ENCODE results near the gene USH1G.
"Not testable (repeated sequence)": the region's sequence is repeated elsewhere in the genome, so short reads cannot be mapped to it uniquely, and the experiment has no call there.

The USH1G gene

DNA sequence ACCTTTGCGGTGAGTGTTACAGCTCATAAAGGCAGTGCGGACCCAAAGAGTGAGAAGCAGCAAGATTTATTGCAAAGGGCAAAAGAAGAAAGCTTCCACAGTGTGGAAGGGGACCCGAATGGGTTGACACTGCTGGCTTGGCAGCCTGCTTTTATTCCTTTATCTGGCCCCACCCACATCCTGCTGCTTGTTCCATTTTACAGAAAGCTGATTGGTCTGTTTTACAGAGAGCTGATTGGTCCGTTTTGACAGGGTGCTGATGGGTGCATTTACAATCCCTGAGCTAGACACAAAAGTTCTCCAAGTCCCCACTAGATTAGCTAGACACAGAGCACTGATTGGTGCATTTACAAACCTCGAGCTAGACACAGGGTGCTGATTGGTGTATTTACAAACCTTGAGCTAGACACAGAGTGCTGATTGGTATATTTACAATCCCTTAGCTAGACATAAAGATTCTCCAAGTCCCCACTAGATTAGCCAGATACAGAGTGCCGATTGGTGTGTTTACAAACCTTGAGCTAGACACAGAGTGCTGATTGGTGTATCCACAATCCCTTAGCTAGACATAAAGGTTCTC is 16.8 kb downstream of the USH1G start:
- DNase-seq (ENCODE audit: low read depth in 3 of 3, low spot score in 1 of 3): not testable (repeated sequence)

DNA sequence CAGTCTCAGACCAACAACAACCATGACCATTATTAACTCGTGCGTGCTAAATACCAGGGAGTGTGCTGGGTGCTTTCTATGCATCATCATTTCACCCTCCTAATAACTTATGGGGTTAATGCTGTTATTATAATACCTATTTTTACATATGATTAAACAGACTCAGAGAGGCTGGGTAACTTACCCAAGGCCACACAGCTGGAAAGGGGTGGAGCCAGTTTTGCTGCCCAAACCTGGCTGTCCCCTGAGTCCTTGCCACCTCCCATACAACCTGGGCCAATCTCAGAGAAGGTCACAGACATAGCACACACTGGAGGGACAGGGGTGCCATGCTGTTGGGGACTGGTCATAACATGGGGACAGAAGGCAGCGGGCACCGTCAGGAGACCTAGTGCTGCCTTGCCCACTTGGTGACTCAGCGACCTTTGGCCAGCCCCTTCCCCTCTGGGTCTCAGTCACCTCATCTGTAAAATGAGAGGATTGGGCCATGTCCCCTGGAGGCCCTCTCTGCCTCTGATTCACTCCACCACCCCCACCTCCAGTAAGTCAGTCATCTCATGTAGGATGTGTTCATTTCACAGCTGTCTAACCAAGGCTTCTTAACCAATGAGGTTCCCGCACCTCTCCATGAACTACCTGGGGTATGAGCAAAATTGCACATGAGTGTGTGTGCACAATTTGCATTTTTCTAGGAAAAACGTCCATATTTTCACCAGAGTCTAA is 18.2 kb downstream of the USH1G start:
- no peak for DNase-seq (ENCODE audit: low read depth in 3 of 3, low spot score in 1 of 3)

DNA sequence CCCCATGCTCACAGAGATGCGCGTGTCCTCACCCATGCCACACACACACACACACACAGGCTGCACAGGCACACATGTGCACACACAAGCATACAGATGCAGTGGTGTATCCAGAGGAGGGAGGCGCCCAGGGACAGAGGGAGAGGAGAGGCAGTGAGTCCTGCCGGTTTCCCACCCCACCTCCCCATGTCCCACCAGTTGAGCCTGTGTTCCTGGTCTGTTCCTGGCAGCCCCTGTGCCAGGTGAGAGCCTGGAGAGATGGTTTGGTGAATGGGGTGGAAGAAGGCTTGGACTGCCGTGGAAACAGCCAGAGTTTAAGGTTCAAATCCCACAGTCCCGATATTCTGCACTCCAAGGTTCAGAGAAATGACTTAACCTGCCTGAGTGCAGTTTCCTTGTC is 19.4 kb downstream of the USH1G start:
- no peak for DNase-seq (ENCODE audit: low read depth in 3 of 3, low spot score in 1 of 3)

DNA sequence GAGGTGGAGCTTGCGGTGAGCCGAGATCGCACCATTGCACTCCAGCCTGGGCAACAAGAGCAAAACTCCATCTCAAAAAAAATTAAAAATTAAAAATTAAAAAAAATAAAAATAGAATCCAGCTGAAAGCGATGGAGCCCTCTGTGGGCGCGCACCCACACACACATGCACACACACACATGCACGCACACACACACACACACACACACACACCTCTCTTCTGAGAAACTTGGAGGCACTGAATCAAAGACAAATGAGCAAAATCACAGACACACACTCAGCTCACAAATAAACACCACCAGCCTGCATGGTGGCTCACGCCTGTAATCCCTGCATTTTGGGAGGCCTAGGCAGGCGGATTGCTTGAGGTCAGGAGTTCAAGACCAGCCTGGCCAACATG is 20.0 kb downstream of the USH1G start:
- DNase-seq (ENCODE audit: low read depth in 3 of 3, low spot score in 1 of 3): no peak

DNA sequence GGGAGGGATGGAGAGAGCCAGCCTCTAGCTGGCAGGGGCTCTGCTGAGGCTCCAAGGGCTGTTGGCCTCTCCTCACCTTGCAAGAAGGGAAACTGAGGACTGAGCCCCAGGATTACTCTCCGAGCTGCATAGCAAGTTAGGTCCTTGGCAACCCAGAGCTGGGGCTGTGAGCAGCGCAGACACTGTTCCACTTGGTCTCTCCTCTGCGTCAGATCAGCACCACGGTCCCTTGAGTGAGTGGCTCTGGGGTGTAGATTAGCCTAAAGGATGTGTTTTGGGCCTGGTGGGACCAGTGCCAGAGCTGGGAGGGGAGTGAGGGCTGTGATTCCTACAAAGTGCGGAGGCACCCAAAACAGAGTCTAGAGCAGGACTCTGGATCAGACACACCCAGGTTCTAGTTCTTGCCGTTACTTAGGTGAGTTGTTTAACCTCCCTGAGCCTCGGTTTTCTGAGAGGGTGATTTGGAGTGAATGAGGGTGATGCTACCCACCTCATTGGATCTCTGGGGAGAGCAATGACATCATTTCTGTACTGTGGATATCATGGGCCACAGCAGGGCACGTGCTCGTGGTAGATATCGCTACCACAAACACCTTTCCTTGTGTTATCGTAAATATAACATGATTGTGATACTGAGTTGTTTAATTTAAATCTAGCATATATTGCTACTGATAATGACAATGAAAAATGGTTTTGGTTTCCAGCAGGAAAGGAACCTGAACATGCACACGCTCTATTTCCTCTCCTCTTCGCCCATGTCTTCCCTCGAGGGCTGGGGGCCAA is 21.5 kb downstream of the USH1G start:
- no peak for DNase-seq (ENCODE audit: low read depth in 3 of 3, low spot score in 1 of 3)

DNA sequence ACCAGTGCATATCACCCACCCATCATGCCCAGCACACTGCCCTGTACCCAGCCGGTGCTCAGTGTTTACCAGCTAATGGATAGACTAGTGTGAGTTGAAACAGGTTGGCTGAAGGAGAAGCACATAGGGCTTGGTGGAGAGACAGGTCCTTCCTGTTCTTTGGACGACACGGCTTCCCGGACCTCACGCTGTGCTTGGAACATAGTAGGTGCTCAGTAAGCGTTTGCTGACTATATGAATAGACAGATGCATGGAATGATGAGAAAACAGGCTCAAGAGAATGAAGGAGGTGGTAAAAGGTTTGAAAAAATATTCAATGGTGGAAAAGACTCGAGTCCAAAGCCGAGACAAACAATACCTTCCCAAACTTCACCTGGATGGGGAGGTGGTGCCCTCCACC is 22.8 kb downstream of the USH1G start:
- no peak for DNase-seq (ENCODE audit: low read depth in 3 of 3, low spot score in 1 of 3)

DNA sequence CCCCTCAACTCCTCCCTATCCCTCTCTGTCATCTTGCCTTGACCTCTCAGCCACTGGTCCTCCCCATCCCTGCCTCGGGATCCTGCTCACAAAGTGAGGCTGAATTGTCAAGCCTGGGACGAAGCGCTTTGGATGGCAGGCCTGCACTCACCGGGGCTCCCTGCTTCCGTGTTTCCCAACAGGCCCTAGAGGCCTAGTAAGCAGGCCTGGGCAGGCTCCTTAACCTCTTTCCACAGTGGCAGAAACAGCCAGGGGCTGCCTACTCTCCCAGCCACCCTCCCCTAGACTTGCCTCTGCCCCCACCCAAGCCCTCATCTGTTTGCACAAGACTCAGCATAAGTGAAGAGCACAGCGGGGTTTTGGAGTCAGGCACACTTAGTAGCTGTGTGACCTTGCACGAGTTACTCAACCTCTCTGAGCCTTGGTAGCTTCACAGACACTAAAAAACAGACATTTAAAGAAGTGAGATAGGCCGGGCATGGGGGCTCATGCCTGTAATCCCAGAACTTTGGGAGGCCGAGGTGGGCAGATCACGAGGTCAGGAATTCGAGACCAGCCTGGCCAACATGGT is 24.6 kb downstream of the USH1G start:
- no peak for DNase-seq (ENCODE audit: low read depth in 3 of 3, low spot score in 1 of 3)

DNA sequence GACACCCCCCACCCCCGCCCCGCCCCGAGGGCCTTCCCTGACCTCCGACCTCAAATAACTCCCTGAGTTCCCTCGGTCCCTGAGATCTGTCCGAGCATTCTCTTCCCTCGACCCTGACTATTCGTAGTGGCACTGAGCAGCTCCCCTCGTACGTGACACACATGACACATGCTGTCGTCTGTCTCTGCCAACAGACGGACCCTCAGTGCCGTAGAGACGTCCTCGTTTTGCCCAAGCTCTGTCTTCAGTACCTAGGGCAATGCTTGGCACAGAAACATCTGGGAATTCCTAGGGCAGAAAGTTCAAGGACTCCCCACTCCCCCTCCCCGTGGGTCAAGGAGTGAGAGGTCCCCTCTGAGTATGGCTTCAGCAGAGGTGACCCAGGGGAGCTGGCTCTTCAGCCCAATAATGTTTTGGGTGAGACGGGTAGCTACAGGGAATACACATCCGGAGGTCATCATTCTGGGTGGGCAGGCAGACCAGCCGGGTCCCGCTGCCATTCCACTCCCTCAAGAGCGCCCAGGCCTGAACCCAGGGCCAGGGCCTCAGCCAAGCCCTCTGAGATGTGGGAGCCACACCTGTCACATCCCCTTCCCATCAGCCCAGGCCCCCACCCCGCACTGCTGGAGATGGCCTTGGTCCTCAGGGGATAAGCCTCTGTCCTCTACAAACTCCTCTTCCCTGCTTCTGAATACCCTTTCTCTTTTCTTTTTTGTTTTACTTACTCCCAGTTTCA is 29.0 kb downstream of the USH1G start:
- DNase-seq (ENCODE audit: low read depth in 3 of 3, low spot score in 1 of 3): no peak

DNA sequence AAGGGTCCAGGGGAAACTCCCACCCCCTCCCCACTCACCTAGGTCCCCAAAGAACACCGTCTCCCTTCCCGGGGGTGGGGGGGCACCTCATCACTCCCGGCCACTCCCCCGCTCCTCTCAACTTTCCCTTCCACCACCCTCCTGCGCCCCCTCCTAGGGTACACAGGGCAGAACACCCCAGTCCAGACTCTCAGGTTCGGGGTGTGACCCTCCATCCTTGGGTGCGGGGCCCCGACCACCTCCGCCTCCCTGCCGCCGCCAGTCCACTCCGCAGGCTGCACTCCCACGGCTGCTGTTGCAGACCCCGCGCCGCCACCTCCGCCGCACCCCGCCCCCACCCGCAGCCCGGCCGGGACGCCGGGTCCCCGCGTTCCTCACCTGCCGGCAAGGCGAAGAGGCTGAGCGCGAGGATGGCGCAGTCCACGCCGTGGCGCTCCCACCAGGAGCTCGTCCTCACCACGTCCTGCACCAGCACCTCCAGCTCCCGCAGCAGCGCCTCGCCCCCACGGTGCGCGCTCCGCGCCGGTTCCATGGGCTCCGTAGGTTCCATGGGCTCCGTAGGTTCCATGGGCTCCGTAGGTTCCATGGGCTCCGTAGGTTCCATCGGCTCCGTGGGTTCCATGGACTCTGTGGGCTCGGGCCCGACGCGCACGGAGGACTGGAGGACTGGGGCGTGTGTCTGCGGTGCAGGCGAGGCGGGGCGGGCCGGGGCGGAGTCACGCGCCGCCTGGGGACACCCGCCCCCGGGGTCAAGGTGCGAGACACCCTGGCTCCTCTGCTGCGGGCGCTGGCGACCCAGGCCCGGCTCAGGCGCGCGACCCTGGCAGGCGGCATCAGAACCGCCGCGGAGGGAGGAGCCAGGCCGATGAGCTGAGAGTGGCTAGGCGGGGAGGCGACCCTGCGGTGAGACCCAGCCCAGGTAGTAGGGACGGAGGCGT is 29.8 kb downstream of the USH1G start, which contains the start of gene FADS6:
TSS of gene FADS6 (minus strand) at position 660 of the 938 bp plus-strand sequence. CDS start at position 622, 38 bp downstream.
- no peak for DNase-seq (ENCODE audit: low read depth in 3 of 3, low spot score in 1 of 3)

DNA sequence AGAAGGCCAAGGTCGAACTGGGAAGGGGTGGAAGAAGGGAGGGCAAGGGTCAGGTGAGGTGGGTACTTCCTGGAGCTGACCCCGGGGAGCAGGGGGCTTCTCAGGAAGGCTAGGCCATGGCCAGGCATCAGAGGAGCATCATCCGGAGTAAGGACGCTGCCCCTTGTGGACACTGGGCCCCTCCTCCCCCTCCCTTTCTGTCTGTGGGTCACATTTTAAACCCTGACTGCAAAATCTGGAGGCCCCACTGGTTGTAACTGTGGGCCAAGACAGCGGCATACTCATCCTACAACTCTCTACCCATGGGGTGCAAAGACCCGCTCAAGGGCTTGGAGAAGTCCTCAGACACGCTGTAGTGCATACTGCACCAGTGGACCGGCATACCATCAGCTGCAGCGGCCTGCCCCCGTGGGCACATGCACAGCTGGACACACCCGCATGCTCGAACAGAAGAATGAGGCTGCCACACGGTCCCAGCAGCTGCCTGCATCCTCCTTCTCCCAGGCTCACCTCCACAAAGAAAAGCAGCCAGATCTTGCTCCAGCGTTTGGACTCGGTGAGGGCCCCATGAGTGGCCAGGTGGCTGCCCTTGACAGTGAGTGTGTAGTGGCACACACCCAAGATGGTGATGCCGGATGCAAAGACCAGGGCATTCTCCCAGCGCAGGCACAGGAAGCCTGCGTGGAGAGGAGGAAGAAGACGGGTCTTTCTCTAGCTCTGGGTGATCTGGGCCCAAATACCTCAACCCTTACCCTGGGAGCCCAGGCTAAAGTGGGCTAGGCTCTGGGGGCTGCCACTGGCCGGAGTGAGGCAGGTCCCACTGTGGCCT is 30.8 kb downstream of the USH1G start:
- no peak for DNase-seq (ENCODE audit: low read depth in 3 of 3, low spot score in 1 of 3)

DNA sequence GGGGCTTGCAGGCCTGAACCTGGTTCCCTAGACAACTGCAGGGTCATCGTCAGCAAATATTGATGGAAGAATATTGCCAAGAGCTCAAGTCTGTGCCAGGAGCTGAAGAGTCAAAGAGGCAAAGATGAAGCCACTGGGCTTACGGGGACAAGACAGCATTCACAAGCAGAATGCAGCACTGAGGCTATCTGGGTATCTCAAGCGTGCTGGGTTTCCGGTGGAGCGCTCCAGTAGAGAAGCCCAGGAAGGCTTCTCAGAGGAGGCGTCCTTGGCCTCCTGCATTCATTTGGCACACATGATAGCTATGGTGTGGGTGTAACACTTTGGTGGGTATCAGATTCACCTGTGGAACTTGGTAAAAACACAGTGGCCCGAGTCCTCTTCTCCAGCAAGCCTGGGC is 32.5 kb downstream of the USH1G start:
- no peak for DNase-seq (ENCODE audit: low read depth in 3 of 3, low spot score in 1 of 3)

DNA sequence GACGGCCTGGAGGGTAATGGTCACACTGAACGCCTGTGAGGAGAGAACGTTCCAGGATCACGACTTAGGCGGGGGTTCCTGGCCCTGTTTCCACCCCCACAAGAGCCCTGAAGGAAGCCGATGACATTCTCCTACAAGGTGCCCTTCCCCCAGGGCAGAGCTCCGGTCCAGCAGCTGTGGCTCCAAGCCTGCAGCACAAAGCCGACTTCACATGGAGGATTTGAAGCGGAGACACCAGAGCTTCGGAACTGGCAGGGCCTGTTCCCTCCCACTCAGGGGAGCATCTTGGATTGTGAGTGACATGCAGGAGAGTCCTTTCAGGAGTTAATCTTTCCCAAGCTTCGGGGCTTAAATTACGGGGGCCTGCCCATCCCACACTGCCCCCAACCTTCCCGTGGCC is 34.6 kb downstream of the USH1G start:
- no peak for DNase-seq (ENCODE audit: low read depth in 3 of 3, low spot score in 1 of 3)

DNA sequence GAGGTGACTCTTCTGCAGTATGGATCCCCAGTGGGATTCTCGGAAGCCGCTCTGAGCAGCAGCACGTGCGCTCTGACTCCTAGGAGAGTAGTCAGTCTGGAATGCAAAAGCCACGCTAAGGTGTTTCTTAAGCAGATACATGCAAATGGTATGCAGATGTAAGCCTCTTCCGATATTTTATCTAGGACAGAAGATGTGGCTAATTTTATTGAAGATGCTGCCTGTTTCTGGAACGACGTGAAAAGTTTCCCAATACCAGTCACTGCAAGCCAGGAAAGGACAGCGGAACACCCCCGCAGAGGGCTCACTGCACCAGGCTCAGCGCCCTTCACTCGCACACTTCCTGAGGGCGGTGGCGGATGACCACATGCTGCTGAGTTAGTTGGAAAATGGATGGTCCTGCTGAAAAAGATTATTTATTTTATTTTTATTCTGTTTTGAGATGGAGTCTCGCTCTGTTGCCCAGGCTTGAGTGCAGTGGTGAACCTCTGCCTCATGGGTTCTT is 39.8 kb downstream of the USH1G start:
- DNase-seq (ENCODE audit: low read depth in 3 of 3, low spot score in 1 of 3): no peak

DNA sequence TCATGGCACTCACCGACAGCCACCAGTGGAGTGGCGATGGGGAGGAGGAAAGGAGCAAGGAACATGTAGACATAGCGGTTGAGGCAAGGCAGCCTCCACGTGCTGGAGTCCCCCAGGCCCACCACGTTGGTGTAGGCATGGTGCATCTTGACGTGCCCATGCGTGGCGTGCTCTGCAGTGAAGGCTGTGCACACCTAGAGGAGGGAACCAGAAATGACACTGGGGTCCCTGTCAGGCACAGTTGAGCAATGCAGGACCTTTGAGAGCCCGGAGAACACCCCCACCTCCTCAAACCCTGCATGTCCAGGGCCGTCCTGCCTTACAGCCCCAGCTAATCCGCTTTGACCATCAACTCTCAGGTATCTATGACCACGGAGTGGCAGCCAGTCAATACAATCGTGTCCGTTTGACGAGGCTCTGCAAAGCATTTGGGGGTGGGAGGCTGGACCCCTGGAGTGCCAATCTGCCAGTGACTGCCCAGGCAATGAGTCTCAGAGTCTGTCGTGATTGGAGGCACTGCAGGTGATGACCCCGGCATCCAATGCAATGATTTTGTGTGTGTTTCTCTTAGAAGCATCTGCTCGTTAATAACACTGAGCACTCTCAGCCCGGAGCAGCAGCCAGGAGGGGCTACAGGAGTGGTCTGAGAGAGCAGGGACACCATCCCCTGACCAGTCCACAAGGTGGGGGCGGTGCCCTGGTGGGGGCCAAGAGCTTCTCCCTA is 40.4 kb downstream of the USH1G start:
- DNase-seq (ENCODE audit: low read depth in 3 of 3, low spot score in 1 of 3): no peak

DNA sequence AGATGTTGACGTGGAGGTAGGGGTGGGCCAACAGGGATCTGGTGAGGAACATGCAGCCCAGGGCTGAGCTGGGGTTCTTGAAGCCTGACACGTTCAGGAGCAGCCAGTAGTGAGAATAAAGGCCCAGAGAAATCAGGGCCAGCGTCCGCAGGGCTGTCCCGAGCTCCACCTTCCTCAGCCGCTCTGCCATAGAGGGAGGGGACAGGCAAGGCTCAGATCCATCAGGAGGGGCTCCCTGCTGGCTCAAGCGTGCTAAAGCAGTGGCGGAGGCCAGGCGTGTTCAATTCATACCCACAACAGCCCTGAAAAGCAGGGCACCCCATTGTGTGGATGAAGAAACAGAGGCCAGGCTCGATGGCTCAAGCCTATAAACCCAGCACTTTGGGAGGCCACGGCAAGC is 42.0 kb downstream of the USH1G start:
- no peak for DNase-seq (ENCODE audit: low read depth in 3 of 3, low spot score in 1 of 3)

DNA sequence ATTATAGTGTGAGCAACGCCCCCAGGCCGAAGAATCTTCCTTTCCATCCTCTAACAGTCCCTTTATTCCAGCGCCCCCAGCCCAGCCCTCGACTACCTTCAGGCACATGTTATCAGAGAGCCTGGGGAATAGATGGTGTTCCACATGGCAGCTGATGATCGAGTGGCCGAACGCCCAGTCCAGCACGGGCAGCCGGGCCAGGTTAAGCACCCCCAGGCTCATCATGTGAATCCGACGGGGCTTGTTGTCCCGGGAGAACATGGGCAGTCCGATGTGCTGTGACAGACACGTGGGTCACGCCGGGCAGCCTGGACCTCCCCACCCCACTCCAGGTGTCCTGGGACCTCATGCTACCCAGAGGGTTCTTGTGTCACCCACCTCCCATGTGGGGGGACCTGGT is 43.7 kb downstream of the USH1G start:
- DNase-seq (ENCODE audit: low read depth in 3 of 3, low spot score in 1 of 3): no peak

DNA sequence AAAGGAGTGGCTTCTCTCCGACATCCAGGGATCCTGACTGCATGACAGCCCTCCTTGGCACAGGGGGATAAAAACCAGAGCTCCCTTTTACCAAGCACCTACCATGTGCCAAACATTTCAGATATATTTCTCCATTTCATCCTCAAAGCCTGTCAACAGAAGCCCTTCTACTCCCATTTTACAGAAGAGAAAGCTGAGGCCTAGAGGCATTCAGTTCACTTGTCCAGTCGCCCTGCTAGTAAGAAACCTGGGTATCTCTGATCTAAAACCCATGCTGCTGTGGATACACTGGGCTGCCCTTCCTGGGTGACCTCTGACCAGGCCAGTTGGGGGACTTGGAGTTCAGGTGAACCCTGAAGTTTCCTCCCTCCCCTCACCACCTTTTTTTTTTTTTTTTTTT is 44.4 kb downstream of the USH1G start:
- DNase-seq (ENCODE audit: low read depth in 3 of 3, low spot score in 1 of 3): no peak

Measured in stimulated activated CD4-positive, alpha-beta T cell treated with anti-CD3 and anti-CD28 coated beads, TNF-alpha, amount 100 ng/mL, for 1 hour (primary cell).